GM10266 (cell line): ENCODE data around the gene XIRP2.

Experiments
- DNase-seq: peaks from one replicate; pipeline ENCODE4 v3.0.0; 2012; ENCODE audit errors: extremely low spot score
- CTCF ChIP-seq: IDR thresholded peaks from 2 replicates; pipeline ENCODE4 v1.5.1; 2012; ENCODE audit warnings: mild to moderate bottlenecking, low read depth; ENCODE audit not compliant: control insufficient read depth, insufficient read depth; ENCODE audit errors: missing control alignments

XIRP2 gene

DNA sequence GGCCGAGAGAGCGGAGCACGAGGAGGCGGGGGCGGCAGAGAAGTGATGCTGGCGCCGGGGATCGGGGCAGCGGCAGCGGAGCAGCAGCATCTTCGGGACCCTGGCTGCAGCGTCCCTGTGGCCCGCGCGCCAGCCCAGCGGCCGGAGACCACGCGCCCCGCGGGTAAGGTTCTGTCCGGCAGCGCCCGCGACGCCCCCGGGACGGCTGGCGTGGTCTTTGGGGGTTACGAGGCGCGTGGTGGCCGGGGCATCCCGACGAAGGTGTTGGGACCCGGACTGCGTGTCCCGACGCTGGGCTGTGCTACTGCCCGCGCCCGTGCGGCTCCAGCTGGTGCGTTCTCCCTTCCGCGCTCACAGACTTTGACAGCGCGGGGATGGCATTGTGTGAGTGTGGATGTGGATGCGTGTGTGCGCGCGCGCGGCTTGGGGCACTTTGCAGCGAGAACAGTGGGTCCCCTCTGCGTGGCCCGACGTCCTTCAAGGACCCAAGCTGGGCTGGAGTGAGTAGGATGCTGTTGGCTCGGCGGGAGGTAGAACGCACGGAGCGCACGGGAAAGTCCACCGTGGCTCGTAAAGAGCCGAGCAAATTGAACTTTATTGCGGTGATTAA is 405.0 kb downstream of the XIRP2 start:
- no peak for TF ChIP-seq CTCF
- peak; percentile 17 for DNase-seq

GRCh38 chr2:167293943-167294775 is 405.9 kb downstream of the XIRP2 start:
- DNase-seq, result no peak
- TF ChIP-seq CTCF, result no peak

GRCh38 chr2:167294776-167295140 is 406.5 kb downstream of the XIRP2 start:
- DNase-seq, result no peak
- TF ChIP-seq CTCF, result no peak

GRCh38 chr2:167297292-167297691 is 409.0 kb downstream of the XIRP2 start:
- TF ChIP-seq CTCF, result no peak
- no peak for DNase-seq

GRCh38 chr2:167298017-167298416 is 409.7 kb downstream of the XIRP2 start:
- DNase-seq, result no peak
- TF ChIP-seq CTCF, result no peak
